ENCODE results near the gene DOCK4. TPM values are rescaled to one million over a fixed set of nuclear protein-coding genes. Genes with fewer than 3 reads are reported as not detected.

DOCK4 gene
- total RNA-seq, 1 donor from 2014 or later, result 70.9 TPM

- DNase-seq (ENCODE audit: low spot score in 2 of 2) (no peak), FAIRE-seq (no peak)
Observed at GRCh38 chr7:111758332-111758731, 447.9 kb downstream of the DOCK4 start.

- DNase-seq (ENCODE audit: low spot score in 2 of 2) (peak; percentile 12 to 30), FAIRE-seq (no peak)
Observed at GRCh38 chr7:111756687-111757178, 449.5 kb downstream of the DOCK4 start.

- FAIRE-seq (no peak), DNase-seq (ENCODE audit: low spot score in 2 of 2) (no peak)
Observed at GRCh38 chr7:111755383-111755782, 450.8 kb downstream of the DOCK4 start.

- no peak for FAIRE-seq
- no peak for DNase-seq (ENCODE audit: low spot score in 2 of 2)
Observed at GRCh38 chr7:111753968-111754367, 452.2 kb downstream of the DOCK4 start.

GRCh38 chr7:111752022-111752582 lies 454.1 kb downstream of the DOCK4 start:
- peak; percentile 42 for FAIRE-seq
- DNase-seq (ENCODE audit: low spot score in 2 of 2), result no peak

GRCh38 chr7:111750878-111751277 lies 455.3 kb downstream of the DOCK4 start:
- no peak for FAIRE-seq
- DNase-seq (ENCODE audit: low spot score in 2 of 2), result no peak

GRCh38 chr7:111750228-111750627 lies 456.0 kb downstream of the DOCK4 start:
- DNase-seq (ENCODE audit: low spot score in 2 of 2) (no peak), FAIRE-seq (no peak)

GRCh38 chr7:111749625-111750024 lies 456.6 kb downstream of the DOCK4 start:
- no peak for FAIRE-seq
- DNase-seq (ENCODE audit: low spot score in 2 of 2), result no peak

- FAIRE-seq, result no peak
Observed at GRCh38 chr7:111747718-111748117, 458.5 kb downstream of the DOCK4 start.

GRCh38 chr7:111746950-111747349 lies 459.2 kb downstream of the DOCK4 start:
- DNase-seq (ENCODE audit: low spot score in 2 of 2) (no peak), FAIRE-seq (no peak)

More at GRCh38 chr7:111747718-111748117, 458.5 kb downstream of the DOCK4 start:
- no peak for DNase-seq (ENCODE audit: low spot score in 2 of 2)

- FAIRE-seq (no peak), DNase-seq (ENCODE audit: low spot score in 2 of 2) (no peak)
Observed at GRCh38 chr7:111744501-111745155, 461.6 kb downstream of the DOCK4 start.

- no peak for FAIRE-seq
- no peak for DNase-seq (ENCODE audit: low spot score in 2 of 2)
Observed at GRCh38 chr7:111743244-111743847, 462.9 kb downstream of the DOCK4 start.

- FAIRE-seq, result no peak
Observed at GRCh38 chr7:111741811-111742240, 464.4 kb downstream of the DOCK4 start.

GRCh38 chr7:111740942-111741341 lies 465.3 kb downstream of the DOCK4 start:
- FAIRE-seq (no peak), DNase-seq (ENCODE audit: low spot score in 2 of 2) (no peak)

More at GRCh38 chr7:111741811-111742240, 464.4 kb downstream of the DOCK4 start:
- DNase-seq (ENCODE audit: low spot score in 2 of 2), result peak; percentile 26 to 51

GRCh38 chr7:111736552-111736874 lies 469.7 kb downstream of the DOCK4 start:
- FAIRE-seq (no peak), DNase-seq (ENCODE audit: low spot score in 2 of 2) (no peak)

GRCh38 chr7:111735661-111736551 lies 470.3 kb downstream of the DOCK4 start:
- FAIRE-seq (peak; percentile 82), DNase-seq (ENCODE audit: low spot score in 2 of 2) (peak; percentile 49 to 51)

GRCh38 chr7:111734954-111735660 lies 471.1 kb downstream of the DOCK4 start:
- no peak for FAIRE-seq
- DNase-seq (ENCODE audit: low spot score in 2 of 2), result no peak

GRCh38 chr7:111732923-111733322 lies 473.3 kb downstream of the DOCK4 start:
- DNase-seq (ENCODE audit: low spot score in 2 of 2), result no peak
- no peak for FAIRE-seq

- FAIRE-seq, result no peak
- DNase-seq (ENCODE audit: low spot score in 2 of 2), result peak in 1 of 2 donors; percentile 38
Observed at GRCh38 chr7:111730476-111731300, 475.5 kb downstream of the DOCK4 start.
